Heart right ventricle (tissue), 16 donors: ENCODE results near the gene AKNA. TPM values are rescaled to one million over a fixed set of nuclear protein-coding genes. Genes with fewer than 3 reads are reported as not detected.

Experiments
- ATAC-seq, 8 donors: fragments of 200-7000 bp; cut with Tn5 transposase; one replicate each; pipeline ENCODE4 v1.9.1; 2020; ENCODE audit warnings: mild to moderate bottlenecking in 8 of 8, moderate library complexity in 8 of 8, moderate number of reproducible peaks in 1 of 8
- DNase-seq, 2 donors: peaks; one replicate each; pipeline ENCODE4 v3.0.0-alpha.2; 2020
- H3K27ac ChIP-seq, 10 donors: fragments of 200-600 bp; sonication (generic) in 2 of 10; one replicate each; pipeline versions ENCODE4 v1.5.0 to v1.8.0; 2020 to 2022; ENCODE audit warnings: mild to moderate bottlenecking in 3 of 10
- H3K27me3 ChIP-seq, 7 donors: fragments of 200-600 bp; one replicate each; pipeline ENCODE4 v1.8.0; 2021 to 2022; ENCODE audit warnings: mild to moderate bottlenecking in 2 of 7
- H3K36me3 ChIP-seq, 9 donors: fragments of 200-600 bp; sonication (generic) in 1 of 9; one replicate each; pipeline versions ENCODE4 v1.5.0 to v1.8.0; 2020 to 2022; ENCODE audit warnings: mild to moderate bottlenecking in 2 of 9
- H3K4me1 ChIP-seq, 9 donors: fragments of 200-600 bp; sonication (generic) in 1 of 9; one replicate each; pipeline versions ENCODE4 v1.5.0 to v1.8.0; 2020 to 2022; ENCODE audit warnings: mild to moderate bottlenecking in 4 of 9
- H3K4me3 ChIP-seq, 10 donors: fragments of 200-600 bp; sonication (generic) in 2 of 10; one replicate each; pipeline versions ENCODE4 v1.5.0 to v1.8.0; 2020 to 2022; ENCODE audit warnings: mild to moderate bottlenecking in 7 of 10, moderate library complexity in 2 of 10
- H3K9me3 ChIP-seq, 11 donors: fragments of 200-600 bp in 10 of 11; sonication (generic) in 2 of 11; one replicate each; pipeline versions ENCODE4 v1.5.0 to v1.8.0; 2013 to 2022; ENCODE audit warnings: mild to moderate bottlenecking in 2 of 11, control low read depth in 1 of 11, moderate library complexity in 1 of 11
- WGBS, 2 donors: extraction: QIAGEN DNeasy Blood & Tissue Kit; methylation state at CpG; one replicate each; pipeline ENCODE4 v1.1.7; 2013; ENCODE audit warnings: inconsistent platforms in 1 of 2; 5-methylcytosine and 5-hydroxymethylcytosine counted together
- intact Hi-C, 10 donors: fragments of 100-400 bp; cut with DNase I; formaldehyde crosslinking; loops; one replicate each; pipeline versions ENCODE4 v1.11.1 to v1.14.2; 2022
- polyA plus RNA-seq, 2 donors: library from polyadenylated mRNA; stranded (reverse); fragments of 200-250 nt; gene quantifications; one replicate each; pipeline ENCODE4 v1.2.3, GENCODE V29; 2013
- total RNA-seq, 10 donors: library from RNA; stranded (reverse); fragmentation: NEBNext Ultra II Directional in 3 of 10; extraction: Animal tissue kit (Norgen Biotek cat#: 25700) in 3 of 10; gene quantifications; one replicate each; pipeline versions ENCODE4 v1.2.1 to v1.2.4, GENCODE V29; 2021 to 2023
- TF ChIP-seq, protein P1 (sequence below), 9 donors: fragments of 200-600 bp; sonication (generic) in 2 of 9; IDR thresholded peaks; one replicate each; pipeline versions ENCODE4 v1.5.0 to v1.8.0; 2021 to 2022; ENCODE audit warnings: antibody characterized with exemption in 9 of 9, mild to moderate bottlenecking in 5 of 9, moderate library complexity in 1 of 9
- donor health status: Arrhythmogenic right ventricular cardiomyopathy.
- donor health status: ischemic (EF 13 %, LVEDD 7.1; RV severe dilation, severe dysfunction).
- donor health status: healthy with polysubstance abuse.
- donor health status: DM: no; HTN: yes; CAD: no.
- donor health status: DM: no; HTN: no; CAD: no.
- donor health status: ischemic (EF 25% LVEDD 6.9; RV normal size, moderate dysfunction).
- donor health status: ischemic (EF 25% LVEDD 5.7; RV mildly dilated, moderate dysfunction).
- donor health status: healthy.
- donor health status: DM: yes; HTN: yes; CAD: no.
- donor health status: Ischemic cardiomyopathy.
- donor health status: ischemic (EF 35%, LVEDD 5.7; RV mildly dilated, moderate dysfunction).
- donor health status: nonischemic (EF 11% LVEDD 7.7; RV severe dilation, severe dysfunction).
- donor health status: DM: yes; HTN: yes; CAD: no.
- donor health status: PGD.
- donor health status: ischemic (EF 29% LVEDD 5.4; RV normal size, mild dysfunction).
- donor health status: nonischemic (EF 23%, LVEDD 6.1; RV moderate dilation, normal function).

Gene AKNA
- total and polyA plus RNA-seq, 12 donors, result 2.7 to 20.5 (median 4.6) TPM

DNA sequence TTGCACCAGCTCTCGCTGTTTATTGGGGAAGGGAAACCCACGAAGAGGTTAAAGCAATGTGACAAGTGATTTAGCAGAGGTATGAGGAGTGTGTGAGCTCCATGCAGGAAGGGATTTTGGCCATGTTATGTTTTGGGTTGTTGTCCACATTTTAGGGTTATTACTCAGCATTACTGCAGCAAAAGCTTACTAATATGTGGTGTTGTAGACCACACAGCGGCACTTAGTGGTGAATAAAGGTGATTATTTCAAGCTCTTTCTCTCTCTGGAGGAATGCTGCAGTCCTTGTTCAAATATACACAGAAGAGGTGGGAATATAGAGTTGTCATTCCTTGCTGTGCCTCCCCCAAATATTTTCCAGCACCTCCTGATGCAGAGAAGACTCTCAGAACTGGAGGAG lies 29.7 kb upstream of the AKNA start:
- no peak for ATAC-seq
- peaks cover 0 to 8% (median 0%) of the 10 kb centered on the region in 11 donors for H3K9me3 ChIP-seq
- no peaks in the 10 kb centered on the region for H3K27me3 ChIP-seq
- H3K36me3 ChIP-seq, result no peaks in the 10 kb centered on the region
- H3K27ac ChIP-seq, result no peak overlapping the region
- TF ChIP-seq, protein P1, sequence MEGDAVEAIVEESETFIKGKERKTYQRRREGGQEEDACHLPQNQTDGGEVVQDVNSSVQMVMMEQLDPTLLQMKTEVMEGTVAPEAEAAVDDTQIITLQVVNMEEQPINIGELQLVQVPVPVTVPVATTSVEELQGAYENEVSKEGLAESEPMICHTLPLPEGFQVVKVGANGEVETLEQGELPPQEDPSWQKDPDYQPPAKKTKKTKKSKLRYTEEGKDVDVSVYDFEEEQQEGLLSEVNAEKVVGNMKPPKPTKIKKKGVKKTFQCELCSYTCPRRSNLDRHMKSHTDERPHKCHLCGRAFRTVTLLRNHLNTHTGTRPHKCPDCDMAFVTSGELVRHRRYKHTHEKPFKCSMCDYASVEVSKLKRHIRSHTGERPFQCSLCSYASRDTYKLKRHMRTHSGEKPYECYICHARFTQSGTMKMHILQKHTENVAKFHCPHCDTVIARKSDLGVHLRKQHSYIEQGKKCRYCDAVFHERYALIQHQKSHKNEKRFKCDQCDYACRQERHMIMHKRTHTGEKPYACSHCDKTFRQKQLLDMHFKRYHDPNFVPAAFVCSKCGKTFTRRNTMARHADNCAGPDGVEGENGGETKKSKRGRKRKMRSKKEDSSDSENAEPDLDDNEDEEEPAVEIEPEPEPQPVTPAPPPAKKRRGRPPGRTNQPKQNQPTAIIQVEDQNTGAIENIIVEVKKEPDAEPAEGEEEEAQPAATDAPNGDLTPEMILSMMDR (IDR thresholded peaks at IDR 0.05), result no peak
- intact Hi-C loops, result loop anchor here in 2 of 10 donors (10.0 kb wide), 2 partner anchors 487 to 497 kb away; no protein-coding TSS in a partner anchor
- 67 to 73% methylated on average over 3 of the region's 3 CpGs for WGBS, 2 donors
- peaks cover 0 to 13% (median 0%) of the 10 kb centered on the region in 9 donors for H3K4me1 ChIP-seq
- DNase-seq, result no peak
- H3K4me3 ChIP-seq, result no peak overlapping the region

DNA sequence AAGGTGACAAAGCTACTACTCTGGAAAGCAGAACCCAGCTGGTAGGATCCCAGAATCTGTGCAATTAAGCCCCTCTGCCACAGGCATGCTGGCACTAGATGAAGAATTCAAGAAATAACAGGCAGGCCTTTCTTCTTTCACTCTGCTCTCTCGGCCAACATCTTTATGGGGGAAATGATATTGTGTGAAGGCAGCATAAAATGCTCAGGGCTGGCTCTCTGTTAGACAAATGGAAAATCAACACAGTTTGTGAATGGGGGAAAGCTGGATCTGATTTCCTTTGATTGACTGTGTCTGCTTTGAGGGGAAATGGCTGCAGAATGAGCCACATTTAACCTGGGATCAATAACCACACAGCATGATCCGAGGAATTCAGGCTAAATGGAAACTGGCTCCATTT lies 29.1 kb upstream of the AKNA start:
- intact Hi-C loops, result loop anchor here in 2 of 10 donors (10.0 kb wide), 2 partner anchors 488 to 498 kb away; no protein-coding TSS in a partner anchor
- DNase-seq (no peak), ATAC-seq (no peak)
- Histone ChIP-seq H3K4me1 (peaks cover 0 to 13% (median 0%) of the 10 kb centered on the region in 9 donors), H3K4me3 (no peak overlapping the region), H3K9me3 (peaks cover 0 to 8% (median 0%) of the 10 kb centered on the region in 11 donors), H3K27me3 (no peaks in the 10 kb centered on the region), H3K27ac (no peak overlapping the region), H3K36me3 (no peaks in the 10 kb centered on the region)
- TF ChIP-seq, protein P1 (IDR thresholded peaks at IDR 0.05), result no peak
- 90 to 100% methylated on average over 2 of the region's 2 CpGs for WGBS, 2 donors

DNA sequence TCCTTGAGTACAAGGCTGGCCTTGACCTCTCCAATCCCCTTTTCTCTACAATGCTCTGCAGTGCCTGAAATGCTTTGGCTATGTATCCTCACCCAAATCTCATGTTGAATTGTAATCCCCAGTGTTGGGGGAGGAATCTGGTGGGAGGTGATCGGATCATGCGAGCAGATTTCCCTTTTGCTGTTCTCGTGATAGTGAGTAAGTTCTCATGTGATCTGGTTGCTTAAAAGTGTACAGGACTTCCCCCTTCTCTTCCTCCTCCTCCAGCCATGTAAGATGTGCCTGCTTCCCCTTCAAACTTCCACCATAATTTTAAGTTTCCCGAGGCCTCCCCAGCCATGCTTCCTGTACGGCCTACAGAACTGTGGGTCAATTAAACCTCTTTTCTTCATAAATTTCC lies 28.5 kb upstream of the AKNA start:
- intact Hi-C loops, result loop anchor here in 2 of 10 donors (10.0 kb wide), 2 partner anchors 489 to 499 kb away; no protein-coding TSS in a partner anchor
- Histone ChIP-seq H3K9me3 (peaks cover 0 to 8% (median 0%) of the 10 kb centered on the region in 11 donors), H3K27ac (no peak overlapping the region), H3K4me1 (peaks cover 0 to 13% (median 0%) of the 10 kb centered on the region in 9 donors), H3K36me3 (no peaks in the 10 kb centered on the region), H3K4me3 (no peak overlapping the region), H3K27me3 (no peaks in the 10 kb centered on the region)
- ATAC-seq (no peak), DNase-seq (no peak)
- WGBS, 2 donors, result 62 to 79% methylated on average over 5 of the region's 5 CpGs
- TF ChIP-seq, protein P1 (IDR thresholded peaks at IDR 0.05), result no peak

DNA sequence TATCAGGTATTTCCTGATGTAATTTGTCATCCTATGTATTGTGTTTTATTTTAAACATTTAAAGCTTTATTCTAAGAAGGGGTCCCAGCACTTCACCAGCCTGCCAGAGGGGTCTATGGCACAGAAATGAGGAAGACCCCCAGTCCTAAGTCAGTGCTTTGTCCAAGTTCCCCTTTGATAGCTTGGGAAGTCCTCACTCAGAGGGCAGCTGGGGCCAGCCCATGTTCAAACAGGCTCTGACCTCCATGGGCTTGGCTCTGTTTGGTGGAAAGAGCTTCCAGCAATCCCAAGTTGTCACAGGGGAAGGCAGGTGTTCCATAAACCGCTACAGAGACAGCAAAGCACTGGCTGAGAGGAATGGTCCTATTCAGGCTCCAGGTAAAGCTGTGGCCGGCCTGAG lies 26.6 kb upstream of the AKNA start:
- 61 to 74% methylated on average over 2 of the region's 2 CpGs for WGBS, 2 donors
- no peak overlapping the region for H3K4me3 ChIP-seq
- no peak for ATAC-seq
- peaks cover 0 to 8% (median 0%) of the 10 kb centered on the region in 11 donors for H3K9me3 ChIP-seq
- TF ChIP-seq, protein P1 (IDR thresholded peaks at IDR 0.05), result no peak
- DNase-seq, result no peak
- no peaks in the 10 kb centered on the region for H3K27me3 ChIP-seq
- peaks cover 0 to 13% (median 0%) of the 10 kb centered on the region in 9 donors for H3K4me1 ChIP-seq
- H3K27ac ChIP-seq, result peak overlapping the region in 1 of 10 donors; percentile 12
- intact Hi-C loops, result loop anchor here in 2 of 10 donors (10.0 kb wide), 2 partner anchors 490 to 500 kb away; no protein-coding TSS in a partner anchor
- H3K36me3 ChIP-seq, result no peaks in the 10 kb centered on the region
